NCI-H146 treated with DMSO at 0.1 percent for 48 hours (cell line): ENCODE results near the gene C1orf35.
A peak's percentile ranks its signal among the peaks of the same experiment; 100 is the strongest.

Experiments used
- DNase-seq: peaks from one replicate; lab custom pipeline; 2025; ENCODE audit not compliant: unreplicated experiment; lab: John Stamatoyannopoulos, UW

The C1orf35 gene

GRCh38 chr1:228109962-228110488 is 6.9 kb upstream of the C1orf35 start:
- peak; percentile 13 for DNase-seq

GRCh38 chr1:228109073-228109961 is 6.2 kb upstream of the C1orf35 start, which contains the start of gene MRPL55:
Gene MRPL55, minus strand, starts transcription at chr1:228109299. Its CDS starts 1,039 bp downstream, at chr1:228108260.
- peak; percentile 84 for DNase-seq

- DNase-seq, result no peak
Observed at GRCh38 chr1:228108742-228109072, 5.6 kb upstream of the C1orf35 start.

- no peak for DNase-seq
Observed at GRCh38 chr1:228108055-228108690, 5.0 kb upstream of the C1orf35 start.

- no peak for DNase-seq
Observed at GRCh38 chr1:228107636-228108035, 4.5 kb upstream of the C1orf35 start.

- DNase-seq, result no peak
Observed at GRCh38 chr1:228106800-228107054, 3.6 kb upstream of the C1orf35 start.

- DNase-seq, result no peak
Observed at GRCh38 chr1:228105996-228106799, 3.1 kb upstream of the C1orf35 start.

- no peak for DNase-seq
Observed at GRCh38 chr1:228105270-228105995, 2.3 kb upstream of the C1orf35 start.

GRCh38 chr1:228104526-228105269 is 1.6 kb upstream of the C1orf35 start:
- no peak for DNase-seq

- peak; percentile 22 for DNase-seq
Observed at GRCh38 chr1:228101994-228102790, 933 bp downstream of the C1orf35 start.

GRCh38 chr1:228101614-228101993 is 1.5 kb downstream of the C1orf35 start:
- no peak for DNase-seq

GRCh38 chr1:228100822-228101613 is 2.1 kb downstream of the C1orf35 start:
- DNase-seq, result no peak

- no peak for DNase-seq
Observed at GRCh38 chr1:228099331-228099732, 3.8 kb downstream of the C1orf35 start.

- DNase-seq, result no peak
Observed at GRCh38 chr1:228098323-228098931, 4.7 kb downstream of the C1orf35 start.

GRCh38 chr1:228097333-228098081 is 5.6 kb downstream of the C1orf35 start:
- DNase-seq, result no peak

- no peak for DNase-seq
Observed at GRCh38 chr1:228096416-228097332, 6.5 kb downstream of the C1orf35 start.
